BJ (cell line): ENCODE results near the gene C15orf62. TPM values are rescaled to one million over a fixed set of nuclear protein-coding genes. Genes with fewer than 3 reads are reported as not detected.

Experiments
- CTCF ChIA-PET: fragments of 350-600 bp; formaldehyde crosslinking; extraction: SDS; loops from one replicate; lab custom pipeline; 2021; ENCODE audit warnings: antibody characterized with exemption, inconsistent platforms; lab: Yijun Ruan, JAX
- POLR2A ChIA-PET: fragments of 300-600 bp; sonication (Branson Sonifier 250); formaldehyde crosslinking; extraction: SDS; loops from one replicate; lab custom pipeline; 2021; ENCODE audit warnings: antibody characterized with exemption; lab: Charles Lee
- DNase-seq: peaks from one replicate; pipeline ENCODE4 v3.0.0-alpha.2; 2011; ENCODE audit warnings: low read depth
- H3K27me3 ChIP-seq: 2 replicates; pipeline ENCODE4 v1.6.0; 2011; ENCODE audit warnings: low read length; ENCODE audit not compliant: control insufficient read depth, insufficient read depth
- H3K36me3 ChIP-seq: 2 replicates; pipeline ENCODE4 v1.5.1; 2011; ENCODE audit warnings: low read length; ENCODE audit not compliant: control insufficient read depth, insufficient read depth
- H3K4me3 ChIP-seq: 2 replicates; pipeline ENCODE4 v1.5.1; 2011; ENCODE audit warnings: low read depth, mild to moderate bottlenecking, control low read depth, low read length
- CTCF ChIP-seq: IDR thresholded peaks from 2 replicates; pipeline ENCODE4 v1.5.1; 2011; ENCODE audit warnings: low read depth, mild to moderate bottlenecking, control low read depth, inconsistent platforms, low read length, moderate library complexity; ENCODE audit not compliant: insufficient read depth
- polyA plus RNA-seq: library from polyadenylated mRNA; depleted of rRNA; stranded (reverse); fragments of >200 nt; gene quantifications from 2 replicates; pipeline ENCODE4 v1.2.3, GENCODE V29; 2011

The C15orf62 gene
- polyA plus RNA-seq, 1 experiment = 0.04 TPM

GRCh38 chr15:40792394-40792793 lies 22.6 kb downstream of the C15orf62 start:
- ChIA-PET POLR2A (no interaction called here), CTCF (interaction anchor here (2.2 kb wide), 1 partner anchor 100 kb away, joined by 7 read pairs; no protein-coding TSS in a partner anchor)
- Histone ChIP-seq H3K36me3 (no peaks in the 10 kb centered on the region), H3K4me3 (no peak overlapping the region), H3K27me3 (no peaks in the 10 kb centered on the region)
- no peak for TF ChIP-seq CTCF
- DNase-seq = no peak

GRCh38 chr15:40793216-40793989 lies 23.6 kb downstream of the C15orf62 start:
- no peak for TF ChIP-seq CTCF
- H3K4me3 ChIP-seq = no peak overlapping the region
- ChIA-PET POLR2A (interaction anchor here (0.6 kb wide), 1 partner anchor 15 kb away, joined by 3 read pairs; no protein-coding TSS in a partner anchor), CTCF (no interaction called here)
- DNase-seq = peak; percentile 54
- H3K27me3 ChIP-seq = no peaks in the 10 kb centered on the region
- no peaks in the 10 kb centered on the region for H3K36me3 ChIP-seq

- Histone ChIP-seq H3K4me3 (no peak overlapping the region), H3K36me3 (no peaks in the 10 kb centered on the region), H3K27me3 (no peaks in the 10 kb centered on the region)
- DNase-seq = no peak
- TF ChIP-seq CTCF = no peak
- ChIA-PET POLR2A (no interaction called here), CTCF (no interaction called here)
Observed at GRCh38 chr15:40796041-40796440, 26.3 kb downstream of the C15orf62 start.

- no peaks in the 10 kb centered on the region for H3K36me3 ChIP-seq
- no peak for DNase-seq
- TF ChIP-seq CTCF = no peak
- ChIA-PET CTCF (no interaction called here), POLR2A (no interaction called here)
- no peak overlapping the region for H3K4me3 ChIP-seq
- no peaks in the 10 kb centered on the region for H3K27me3 ChIP-seq
Observed at GRCh38 chr15:40796512-40796911, 26.7 kb downstream of the C15orf62 start.

- Histone ChIP-seq H3K4me3 (no peak overlapping the region), H3K36me3 (no peaks in the 10 kb centered on the region), H3K27me3 (no peaks in the 10 kb centered on the region)
- ChIA-PET POLR2A (no interaction called here), CTCF (no interaction called here)
- TF ChIP-seq CTCF = no peak
- no peak for DNase-seq
Observed at GRCh38 chr15:40799523-40799922, 29.7 kb downstream of the C15orf62 start.
